HG03354 (cell line): ENCODE data around the gene DNAH12.
"Not testable (repeated sequence)": the region's sequence is repeated elsewhere in the genome, so short reads cannot be mapped to it uniquely, and the experiment has no call there.

Experiments
- ATAC-seq: cut with Tn5 transposase; IDR thresholded peaks from one replicate; pipeline ENCODE4 v1.9.1; 2021; ENCODE audit warnings: mild to moderate bottlenecking; ENCODE audit not compliant: unreplicated experiment, poor library complexity, severe bottlenecking

DNAH12 gene

GRCh38 chr3:57538465-57538864 lies 5.7 kb downstream of the DNAH12 start:
- no peak for ATAC-seq

- no peak for ATAC-seq
Observed at GRCh38 chr3:57530071-57530608, 14.0 kb downstream of the DNAH12 start.

- no peak for ATAC-seq
Observed at GRCh38 chr3:57518276-57518915, 25.7 kb downstream of the DNAH12 start.

GRCh38 chr3:57512166-57512565 lies 32.0 kb downstream of the DNAH12 start:
- ATAC-seq = no peak

GRCh38 chr3:57505901-57506300 lies 38.2 kb downstream of the DNAH12 start:
- ATAC-seq = no peak

GRCh38 chr3:57500506-57500905 lies 43.6 kb downstream of the DNAH12 start:
- no peak for ATAC-seq

GRCh38 chr3:57497904-57498303 lies 46.2 kb downstream of the DNAH12 start:
- no peak for ATAC-seq

- no peak for ATAC-seq
Observed at GRCh38 chr3:57484563-57484962, 59.6 kb downstream of the DNAH12 start.

GRCh38 chr3:57477193-57477592 lies 67.0 kb downstream of the DNAH12 start:
- not testable (repeated sequence) for ATAC-seq

GRCh38 chr3:57464801-57465200 lies 79.3 kb downstream of the DNAH12 start:
- no peak for ATAC-seq

GRCh38 chr3:57464011-57464410 lies 80.1 kb downstream of the DNAH12 start:
- ATAC-seq = no peak

GRCh38 chr3:57451150-57451846 lies 92.8 kb downstream of the DNAH12 start:
- no peak for ATAC-seq

- not testable (repeated sequence) for ATAC-seq
Observed at GRCh38 chr3:57449276-57449847, 94.8 kb downstream of the DNAH12 start.

GRCh38 chr3:57448489-57448888 lies 95.7 kb downstream of the DNAH12 start:
- not testable (repeated sequence) for ATAC-seq

- no peak for ATAC-seq
Observed at GRCh38 chr3:57446318-57446841, 97.8 kb downstream of the DNAH12 start.

GRCh38 chr3:57444469-57444868 lies 99.7 kb downstream of the DNAH12 start:
- ATAC-seq = no peak

GRCh38 chr3:57440144-57440543 lies 104.0 kb downstream of the DNAH12 start:
- ATAC-seq = not testable (repeated sequence)

GRCh38 chr3:57438460-57438859 lies 105.7 kb downstream of the DNAH12 start:
- ATAC-seq = not testable (repeated sequence)

- ATAC-seq = no peak
Observed at GRCh38 chr3:57436195-57436761, 107.9 kb downstream of the DNAH12 start.

GRCh38 chr3:57434041-57434440 lies 110.1 kb downstream of the DNAH12 start:
- ATAC-seq = no peak
